H1 (cell line): ENCODE results near the gene WDR76. TPM values are rescaled to one million over a fixed set of nuclear protein-coding genes. Genes with fewer than 3 reads are reported as not detected.

ENCODE experiments used
- CTCF ChIA-PET: fragments of 300-600 bp; sonication (Branson Sonifier 250); formaldehyde crosslinking; loops from one replicate; lab custom pipeline; 2021; ENCODE audit not compliant: partially characterized antibody; lab: Charles Lee
- POLR2A ChIA-PET: fragments of 300-600 bp; sonication (Branson Sonifier 250); formaldehyde crosslinking; loops from one replicate; lab custom pipeline; 2021; ENCODE audit warnings: inconsistent platforms; ENCODE audit not compliant: partially characterized antibody; lab: Charles Lee
- DNase-seq, 2 experiments: peaks; one replicate each; pipeline versions ENCODE4 v3.0.0 to v3.0.0-alpha.2; 2010 to 2022; ENCODE audit warnings: low spot score in 2 of 2, low read depth in 1 of 2, mixed read lengths in 1 of 2
- FAIRE-seq: peaks from 2 replicates; lab custom pipeline; 2011; peaks lifted over from hg19 to GRCh38; lab: Jason Lieb, UNC
- H2AFZ ChIP-seq: 2 replicates; pipeline ENCODE4 v1.8.1; 2012; ENCODE audit warnings: low read length, inconsistent platforms
- H2AK5ac ChIP-seq: 2 replicates; pipeline ENCODE4 v1.6.1; 2013; ENCODE audit warnings: low read depth, low read length
- H2BK120ac ChIP-seq: replicated peaks from 2 replicates; pipeline ENCODE3; 2013; ENCODE audit warnings: low read depth, low read length, inconsistent platforms
- H2BK12ac ChIP-seq: 2 replicates; pipeline ENCODE4 v1.6.1; 2013; ENCODE audit warnings: low read depth, low read length
- H2BK15ac ChIP-seq: 2 replicates; pipeline ENCODE4 v1.6.1; 2013; ENCODE audit warnings: low read length
- H2BK20ac ChIP-seq: 2 replicates; pipeline ENCODE4 v1.6.1; 2013; ENCODE audit warnings: low read length
- H2BK5ac ChIP-seq: 2 replicates; pipeline ENCODE4 v1.6.1; 2013; ENCODE audit warnings: low read depth, low read length
- H3K14ac ChIP-seq: 2 replicates; pipeline ENCODE4 v1.6.1; 2013; ENCODE audit warnings: inconsistent platforms; ENCODE audit not compliant: insufficient read length
- H3K18ac ChIP-seq: 2 replicates; pipeline ENCODE4 v1.6.1; 2013; ENCODE audit warnings: low read length; ENCODE audit errors: extremely low read depth
- H3K23ac ChIP-seq: 2 replicates; pipeline ENCODE4 v1.6.1; 2013; ENCODE audit warnings: inconsistent platforms; ENCODE audit not compliant: insufficient read length
- H3K23me2 ChIP-seq: 2 replicates; pipeline ENCODE4 v1.6.1; 2013; ENCODE audit warnings: low read depth, low read length
- H3K27ac ChIP-seq: 2 replicates; pipeline ENCODE4 v1.6.1; 2011; ENCODE audit warnings: low read depth, low read length, inconsistent platforms
- H3K27me3 ChIP-seq, 4 experiments: replicated peaks in 1 of 4; 1 replicate in 1 of 4; 2 replicates in 3 of 4; pipeline versions ENCODE4 v1.6.1 to v1.8.1; 2011 to 2013; ENCODE audit warnings: low read length in 3 of 4, mild to moderate bottlenecking in 3 of 4, inconsistent platforms in 2 of 4, mixed read lengths in 2 of 4, moderate library complexity in 1 of 4; ENCODE audit not compliant: control insufficient read depth in 3 of 4, insufficient read depth in 3 of 4; ENCODE audit errors: extremely low read depth in 1 of 4
- H3K36me3 ChIP-seq, 4 experiments: 2 replicates each; pipeline versions ENCODE4 v1.6.1 to v1.8.1; 2011 to 2013; ENCODE audit warnings: mild to moderate bottlenecking in 4 of 4, low read length in 3 of 4, moderate library complexity in 2 of 4, control low read depth in 1 of 4, inconsistent platforms in 1 of 4; ENCODE audit not compliant: insufficient read depth in 4 of 4, control insufficient read depth in 2 of 4
- H3K4ac ChIP-seq: replicated peaks from 2 replicates; pipeline ENCODE3; 2013; ENCODE audit warnings: low read length, low read depth, mixed read lengths, inconsistent platforms; ENCODE audit not compliant: insufficient read length
- H3K4me1 ChIP-seq, 4 experiments: replicated peaks in 1 of 4; 1 replicate in 1 of 4; 2 replicates in 3 of 4; pipeline versions ENCODE4 v1.6.1 to v1.8.1; 2011 to 2013; ENCODE audit warnings: low read length in 3 of 4, inconsistent platforms in 2 of 4, mixed read lengths in 1 of 4; ENCODE audit not compliant: insufficient read depth in 4 of 4, control insufficient read depth in 3 of 4
- H3K4me2 ChIP-seq, 2 experiments: 2 replicates each; pipeline versions ENCODE4 v1.6.1 to v1.8.1; 2011 to 2013; ENCODE audit warnings: low read depth in 2 of 2, low read length in 2 of 2, control low read depth in 1 of 2, inconsistent platforms in 1 of 2, mild to moderate bottlenecking in 1 of 2; ENCODE audit not compliant: insufficient read depth in 1 of 2
- H3K4me3 ChIP-seq, 4 experiments: fragments of 200-600, 300-600 bp in 1 of 4; sonication (generic), shearing (Covaris generic), sonication (Bioruptor Twin) in 1 of 4; 2 replicates each; pipeline versions ENCODE4 v1.5.1 to v1.8.1; 2011 to 2016; ENCODE audit warnings: low read length in 4 of 4, low read depth in 3 of 4, control low read depth in 2 of 4, inconsistent platforms in 2 of 4, mild to moderate bottlenecking in 2 of 4, mixed read lengths in 1 of 4, moderate library complexity in 1 of 4; ENCODE audit not compliant: insufficient read depth in 2 of 4; ENCODE audit errors: extremely low read depth in 1 of 4
- H3K56ac ChIP-seq: replicated peaks from 2 replicates; pipeline ENCODE3; 2013; ENCODE audit warnings: low read depth, mild to moderate bottlenecking, mixed read lengths, low read length, inconsistent platforms; ENCODE audit not compliant: insufficient read length
- H3K79me1 ChIP-seq: 2 replicates; pipeline ENCODE4 v1.6.1; 2013; ENCODE audit warnings: low read depth, low read length, control low read depth
- H3K79me2 ChIP-seq, 2 experiments: 2 replicates each; pipeline versions ENCODE4 v1.6.1 to v1.8.1; 2012 to 2013; ENCODE audit warnings: low read length in 2 of 2, mild to moderate bottlenecking in 2 of 2, inconsistent platforms in 1 of 2; ENCODE audit not compliant: insufficient read depth in 2 of 2, control insufficient read depth in 1 of 2
- H3K9ac ChIP-seq, 4 experiments: replicated peaks in 1 of 4; 1 replicate in 1 of 4; 2 replicates in 3 of 4; pipeline versions ENCODE4 v1.6.1 to v1.8.1; 2011 to 2013; ENCODE audit warnings: low read depth in 3 of 4, low read length in 3 of 4, control low read depth in 2 of 4, mild to moderate bottlenecking in 2 of 4, moderate library complexity in 2 of 4, inconsistent platforms in 1 of 4; ENCODE audit errors: extremely low read depth in 1 of 4
- H3K9me3 ChIP-seq, 2 experiments: 2 replicates each; pipeline versions ENCODE4 v1.6.1 to v1.8.1; 2012 to 2013; ENCODE audit warnings: mild to moderate bottlenecking in 2 of 2, moderate library complexity in 2 of 2, control low read depth in 1 of 2, inconsistent platforms in 1 of 2, low read depth in 1 of 2, low read length in 1 of 2, mixed read lengths in 1 of 2; ENCODE audit not compliant: insufficient read depth in 2 of 2
- H4K20me1 ChIP-seq, 2 experiments: replicated peaks in 1 of 2; 2 replicates each; pipeline versions ENCODE3 to v1.8.1; 2011 to 2013; ENCODE audit warnings: inconsistent platforms in 2 of 2, low read length in 2 of 2, mild to moderate bottlenecking in 1 of 2; ENCODE audit not compliant: insufficient read depth in 2 of 2, control insufficient read depth in 1 of 2
- H4K5ac ChIP-seq: 2 replicates; pipeline ENCODE4 v1.6.1; 2013; ENCODE audit warnings: low read length, low read depth, mixed read lengths, inconsistent platforms; ENCODE audit not compliant: insufficient read length
- H4K8ac ChIP-seq: 2 replicates; pipeline ENCODE4 v1.8.0; 2013; ENCODE audit warnings: mild to moderate bottlenecking, moderate library complexity, low read length, inconsistent platforms; ENCODE audit not compliant: insufficient read depth; ENCODE audit errors: extremely low read depth
- H4K91ac ChIP-seq: replicated peaks from 2 replicates; pipeline ENCODE3; 2013; ENCODE audit warnings: low read length, mixed read lengths, inconsistent platforms; ENCODE audit not compliant: insufficient read length
- CBX8 ChIP-seq: fragments of 300-800, 300-1000 bp; sonication (generic); IDR thresholded peaks from 2 replicates; pipeline ENCODE4 v1.7.1; 2016; ENCODE audit warnings: low read depth, low read length, borderline replicate concordance
- CTBP2 ChIP-seq: IDR thresholded peaks from 2 replicates; pipeline ENCODE4 v1.7.0; 2011; ENCODE audit warnings: borderline replicate concordance, mild to moderate bottlenecking, moderate library complexity, mixed read lengths, low read length; ENCODE audit not compliant: insufficient read depth, insufficient read length
- POLR2AphosphoS5 ChIP-seq: IDR thresholded peaks from 2 replicates; pipeline ENCODE4 v1.6.1; 2011; ENCODE audit warnings: low read depth, low read length
- RAD21 ChIP-seq, 2 experiments: IDR thresholded peaks in 1 of 2; conservative IDR thresholded peaks in 1 of 2; 2 replicates each; pipeline ENCODE4 v1.6.1; 2011; ENCODE audit warnings: low read depth in 2 of 2, low read length in 2 of 2, improper control_type of control experiment in 1 of 2, inconsistent platforms in 1 of 2, mild to moderate bottlenecking in 1 of 2, moderate library complexity in 1 of 2
- WGBS, 2 experiments: shearing (Covaris generic) in 1 of 2; methylation state at CpG; one replicate each; pipeline versions ENCODE4 v1.1.6 to v1.1.7; 2013 to 2015; ENCODE audit warnings: low lambda C conversion rate in 2 of 2, mixed read lengths in 2 of 2, inconsistent platforms in 1 of 2, low coverage in 1 of 2, missing lambda C conversion rate in 1 of 2; ENCODE audit not compliant: insufficient replicate concordance in 2 of 2, insufficient coverage in 1 of 2, insufficient read length in 1 of 2; ENCODE audit errors: extremely low coverage in 1 of 2, missing lambda C conversion rate in 1 of 2; 5-methylcytosine and 5-hydroxymethylcytosine counted together
- polyA plus RNA-seq, 7 experiments: library from polyadenylated mRNA; depleted of rRNA in 3 of 7; stranded (reverse) in 5 of 7; unstranded in 2 of 7; fragments of >200 nt in 5 of 7; fragments of 200-250 nt in 2 of 7; gene quantifications; 1 replicate in 5 of 7; 2 replicates in 1 of 7; 4 replicates in 1 of 7; pipeline versions ENCODE4 v1.2.1 to v1.2.3, GENCODE V29; 2011 to 2013; ENCODE audit warnings: missing spikeins in 2 of 7, mixed read lengths in 2 of 7
- total RNA-seq: library from RNA; stranded (reverse); fragmentation: NEBNext Ultra II Directional; extraction: Animal tissue kit (Norgen Biotek cat#: 25700); gene quantifications from 2 replicates; pipeline ENCODE4 v1.2.1, GENCODE V29; 2021

The WDR76 gene
- total and polyA plus RNA-seq, 2 of the 8 experiments (the other 6 are each of a cell fraction or from before 2014, with no cell fraction given) = 4.1 to 18.9 TPM

DNA sequence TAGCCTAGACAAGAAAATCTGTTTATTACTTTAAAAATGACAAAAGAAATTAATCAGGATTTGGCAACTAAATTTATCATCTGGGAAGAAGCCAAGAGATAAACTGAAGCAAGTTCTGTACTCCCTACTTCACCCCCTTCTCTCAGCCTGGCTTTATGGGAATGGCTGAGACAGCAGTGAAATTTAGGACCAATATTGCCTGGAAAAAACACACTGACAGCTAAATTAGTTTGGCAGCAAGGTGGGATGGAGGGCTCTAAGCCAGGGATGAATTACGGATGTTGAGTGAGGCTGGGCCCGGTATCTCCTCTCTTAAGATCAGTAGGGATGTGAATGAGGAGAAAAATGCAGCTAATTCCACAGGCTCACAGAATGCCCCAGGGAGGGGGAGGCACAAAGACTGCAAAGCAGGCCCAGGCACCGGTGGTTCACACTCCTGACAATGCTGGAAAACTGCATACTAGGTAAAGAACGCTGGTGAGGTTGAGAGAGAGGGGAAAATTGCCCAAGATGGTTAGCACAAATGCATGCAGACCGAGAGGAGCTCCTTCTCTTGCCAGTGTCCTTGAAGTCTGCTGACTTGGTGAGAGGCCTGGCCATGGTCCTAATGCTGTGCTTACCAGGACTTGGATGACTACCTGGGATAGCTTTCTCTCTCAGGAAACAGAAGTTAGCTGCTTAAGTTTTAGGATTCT lies 89.0 kb downstream of the WDR76 start:
- POLR2A ChIA-PET = interaction anchor here (0.6 kb wide), 3 partner anchors 20 to 211 kb away, joined by 3 read pairs; no protein-coding TSS in a partner anchor
- Histone ChIP-seq H3K4me2 (no peak overlapping the region), H2AK5ac (no peak overlapping the region), H2AFZ (no peak overlapping the region), H3K4ac (no peak overlapping the region), H3K79me1 (no peaks in the 10 kb centered on the region), H3K56ac (no peak overlapping the region), H3K79me2 (no peaks in the 10 kb centered on the region), H4K91ac (no peak overlapping the region), H4K20me1 (no peaks in the 10 kb centered on the region), H3K14ac (no peak overlapping the region), H3K9me3 (no peaks in the 10 kb centered on the region), H2BK15ac (no peak overlapping the region), H3K4me3 (no peak overlapping the region), H3K23ac (no peak overlapping the region), H2BK12ac (no peak overlapping the region), H3K27me3 (no peaks in the 10 kb centered on the region), H2BK5ac (no peak overlapping the region), H3K18ac (no peak overlapping the region), H3K4me1 (peaks cover 0 to 5% (median 3%) of the 10 kb centered on the region in 4 experiments; a peak in 5 of 7 replicates), H4K5ac (no peak overlapping the region), H4K8ac (no peak overlapping the region), H2BK120ac (no peak overlapping the region), H2BK20ac (no peak overlapping the region), H3K9ac (no peak overlapping the region), H3K23me2 (no peaks in the 10 kb centered on the region), H3K36me3 (no peaks in the 10 kb centered on the region), H3K27ac (no peak overlapping the region)
- WGBS, 2 experiments = 84% methylated on average over 5 of the region's 5 CpGs; no CpG with 5 or more reads in 1 of the 2 experiments
- CTCF ChIA-PET = interaction anchor here (0.9 to 5.6 kb wide), 3 partner anchors 12 to 150 kb away, joined by 3 to 45 read pairs (median 3); no protein-coding TSS in a partner anchor
- TF ChIP-seq CBX8 (no peak), CTBP2 (no peak), RAD21 (IDR thresholded peaks at IDR 0.05 in 1 of 2, conservative IDR thresholded peaks at IDR 0.05 in 1 of 2; ENCODE audit: low read depth in 2 of 2, low read length in 2 of 2) (no peak), POLR2AphosphoS5 (no peak)
- FAIRE-seq (no peak), DNase-seq (no peak)
